HCT116 (cell line): Measurements from ENCODE around the gene SLC38A2.
A peak's percentile ranks its signal among the peaks of the same experiment; 100 is the strongest.

Source experiments
- EZH2 ChIP-seq: fragments of 200-600 bp; sonication (generic); IDR thresholded peaks from 2 replicates; pipeline ENCODE4 v1.6.1; 2017; ENCODE audit warnings: antibody characterized with exemption, mixed run types
- POLR2A ChIP-seq: IDR thresholded peaks from 2 replicates; pipeline ENCODE4 v1.7.0; 2011; ENCODE audit warnings: borderline replicate concordance; ENCODE audit not compliant: insufficient read depth, insufficient read length; ENCODE audit errors: extremely low read depth
- POLR2AphosphoS5 ChIP-seq: IDR thresholded peaks from 2 replicates; pipeline ENCODE4 v1.6.1; 2011; ENCODE audit warnings: mild to moderate bottlenecking, low read depth, low read length, moderate library complexity
- RAD21 ChIP-seq: IDR thresholded peaks from 2 replicates; pipeline ENCODE4 v1.6.1; 2012; ENCODE audit warnings: low read depth, mild to moderate bottlenecking
- SRF ChIP-seq: IDR thresholded peaks from 2 replicates; pipeline ENCODE4 v1.6.1; 2012; ENCODE audit warnings: low read depth
- TCF7L2 ChIP-seq: IDR thresholded peaks from 2 replicates; pipeline ENCODE4 v1.7.0; 2011; ENCODE audit warnings: borderline replicate concordance, inconsistent platforms; ENCODE audit not compliant: insufficient read depth, insufficient read length; ENCODE audit errors: extremely low read depth
- YY1 ChIP-seq: IDR thresholded peaks from 2 replicates; pipeline ENCODE4 v1.6.1; 2011; ENCODE audit warnings: low read length, low read depth, moderate library complexity, mild to moderate bottlenecking; ENCODE audit not compliant: insufficient replicate concordance; ENCODE audit errors: extremely low read depth
- ZFX ChIP-seq: fragments of 450-650 bp; IDR thresholded peaks from 2 replicates; pipeline ENCODE4 v1.6.1; 2017
- ZNF274 ChIP-seq: fragments of 200-500 bp; sonication (Bioruptor generic); IDR thresholded peaks from 2 replicates; pipeline ENCODE4 v1.6.1; 2014; ENCODE audit warnings: mild to moderate bottlenecking, low read depth, low read length, inconsistent platforms
- TF ChIP-seq, protein P1 (sequence below), 3 experiments: fragments of 200-600 bp in 1 of 3; sonication (generic) in 1 of 3; IDR thresholded peaks in 2 of 3; conservative IDR thresholded peaks in 1 of 3; 2 replicates each; pipeline ENCODE4 v1.5.1; 2012 to 2017; ENCODE audit warnings: low read depth in 2 of 3, low read length in 2 of 3, antibody characterized with exemption in 1 of 3, borderline replicate concordance in 1 of 3, control low read depth in 1 of 3, mild to moderate bottlenecking in 1 of 3, mixed read lengths in 1 of 3, mixed run types in 1 of 3, moderate library complexity in 1 of 3; ENCODE audit not compliant: insufficient read depth in 1 of 3
- TF ChIP-seq, protein P2 (sequence below): IDR thresholded peaks from 2 replicates; pipeline ENCODE4 v1.6.1; 2012
- TF ChIP-seq, protein P3 (sequence below): IDR thresholded peaks from 2 replicates; pipeline ENCODE4 v1.6.1; 2011; ENCODE audit warnings: mild to moderate bottlenecking, low read length, moderate library complexity; ENCODE audit not compliant: insufficient replicate concordance; ENCODE audit errors: extremely low read depth
- TF ChIP-seq, protein P4 (sequence below): IDR thresholded peaks from 2 replicates; pipeline ENCODE4 v1.6.1; 2012; ENCODE audit warnings: low read depth

DNA sequence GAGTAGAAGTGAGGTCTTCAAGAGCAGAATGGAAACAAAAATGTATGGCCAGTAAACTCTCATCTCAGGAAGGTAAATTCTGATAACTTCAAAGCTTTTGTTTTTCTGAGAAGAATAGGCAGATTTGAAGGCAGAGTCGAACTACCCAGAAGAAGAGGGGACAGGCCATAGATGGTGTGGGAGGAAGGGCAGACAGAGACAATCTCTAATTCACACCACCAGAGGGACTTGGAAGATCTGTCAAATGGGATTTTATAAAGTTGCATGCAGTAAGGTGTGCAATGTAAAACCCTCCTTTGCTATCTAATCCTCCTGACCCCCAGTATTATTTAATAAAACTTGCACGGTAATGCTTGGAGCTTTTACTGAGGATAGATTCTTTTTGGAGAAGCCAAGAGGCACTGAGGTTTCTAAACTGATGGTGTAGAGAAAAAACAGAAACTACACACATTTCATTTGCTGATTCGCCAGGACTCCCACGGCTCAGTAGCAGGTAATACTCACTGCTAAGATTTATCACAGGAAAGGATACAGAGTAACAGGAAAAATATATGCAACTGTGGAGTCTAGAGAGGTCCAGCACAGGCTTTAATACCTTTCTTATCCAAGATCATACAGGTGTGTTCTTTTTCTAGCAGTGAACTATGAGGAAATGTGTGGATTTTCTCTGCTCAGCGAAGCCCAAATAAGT, 18.3 kb downstream of the SLC38A2 start:
- TF ChIP-seq, protein P1, sequence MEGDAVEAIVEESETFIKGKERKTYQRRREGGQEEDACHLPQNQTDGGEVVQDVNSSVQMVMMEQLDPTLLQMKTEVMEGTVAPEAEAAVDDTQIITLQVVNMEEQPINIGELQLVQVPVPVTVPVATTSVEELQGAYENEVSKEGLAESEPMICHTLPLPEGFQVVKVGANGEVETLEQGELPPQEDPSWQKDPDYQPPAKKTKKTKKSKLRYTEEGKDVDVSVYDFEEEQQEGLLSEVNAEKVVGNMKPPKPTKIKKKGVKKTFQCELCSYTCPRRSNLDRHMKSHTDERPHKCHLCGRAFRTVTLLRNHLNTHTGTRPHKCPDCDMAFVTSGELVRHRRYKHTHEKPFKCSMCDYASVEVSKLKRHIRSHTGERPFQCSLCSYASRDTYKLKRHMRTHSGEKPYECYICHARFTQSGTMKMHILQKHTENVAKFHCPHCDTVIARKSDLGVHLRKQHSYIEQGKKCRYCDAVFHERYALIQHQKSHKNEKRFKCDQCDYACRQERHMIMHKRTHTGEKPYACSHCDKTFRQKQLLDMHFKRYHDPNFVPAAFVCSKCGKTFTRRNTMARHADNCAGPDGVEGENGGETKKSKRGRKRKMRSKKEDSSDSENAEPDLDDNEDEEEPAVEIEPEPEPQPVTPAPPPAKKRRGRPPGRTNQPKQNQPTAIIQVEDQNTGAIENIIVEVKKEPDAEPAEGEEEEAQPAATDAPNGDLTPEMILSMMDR (IDR thresholded peaks at IDR 0.05 in 2 of 3, conservative IDR thresholded peaks at IDR 0.05 in 1 of 3; ENCODE audit: borderline replicate concordance in 1 of 3, insufficient read depth in 1 of 3, low read depth in 2 of 3, low read length in 2 of 3), result peak; percentile 30 to 46 (median 46); a peak in 5 of 6 replicates
- no peak for TF ChIP-seq TCF7L2
- TF ChIP-seq EZH2, result no peak
- TF ChIP-seq POLR2A, result no peak
- TF ChIP-seq YY1, result no peak
- no peak for TF ChIP-seq ZNF274
- no peak for TF ChIP-seq POLR2AphosphoS5
- TF ChIP-seq RAD21, result peak; percentile 58
- TF ChIP-seq, protein P2, sequence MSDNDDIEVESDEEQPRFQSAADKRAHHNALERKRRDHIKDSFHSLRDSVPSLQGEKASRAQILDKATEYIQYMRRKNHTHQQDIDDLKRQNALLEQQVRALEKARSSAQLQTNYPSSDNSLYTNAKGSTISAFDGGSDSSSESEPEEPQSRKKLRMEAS, result no peak
- TF ChIP-seq, protein P3, sequence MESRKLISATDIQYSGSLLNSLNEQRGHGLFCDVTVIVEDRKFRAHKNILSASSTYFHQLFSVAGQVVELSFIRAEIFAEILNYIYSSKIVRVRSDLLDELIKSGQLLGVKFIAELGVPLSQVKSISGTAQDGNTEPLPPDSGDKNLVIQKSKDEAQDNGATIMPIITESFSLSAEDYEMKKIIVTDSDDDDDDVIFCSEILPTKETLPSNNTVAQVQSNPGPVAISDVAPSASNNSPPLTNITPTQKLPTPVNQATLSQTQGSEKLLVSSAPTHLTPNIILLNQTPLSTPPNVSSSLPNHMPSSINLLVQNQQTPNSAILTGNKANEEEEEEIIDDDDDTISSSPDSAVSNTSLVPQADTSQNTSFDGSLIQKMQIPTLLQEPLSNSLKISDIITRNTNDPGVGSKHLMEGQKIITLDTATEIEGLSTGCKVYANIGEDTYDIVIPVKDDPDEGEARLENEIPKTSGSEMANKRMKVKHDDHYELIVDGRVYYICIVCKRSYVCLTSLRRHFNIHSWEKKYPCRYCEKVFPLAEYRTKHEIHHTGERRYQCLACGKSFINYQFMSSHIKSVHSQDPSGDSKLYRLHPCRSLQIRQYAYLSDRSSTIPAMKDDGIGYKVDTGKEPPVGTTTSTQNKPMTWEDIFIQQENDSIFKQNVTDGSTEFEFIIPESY, result no peak
- TF ChIP-seq ZFX, result no peak
- TF ChIP-seq, protein P4, sequence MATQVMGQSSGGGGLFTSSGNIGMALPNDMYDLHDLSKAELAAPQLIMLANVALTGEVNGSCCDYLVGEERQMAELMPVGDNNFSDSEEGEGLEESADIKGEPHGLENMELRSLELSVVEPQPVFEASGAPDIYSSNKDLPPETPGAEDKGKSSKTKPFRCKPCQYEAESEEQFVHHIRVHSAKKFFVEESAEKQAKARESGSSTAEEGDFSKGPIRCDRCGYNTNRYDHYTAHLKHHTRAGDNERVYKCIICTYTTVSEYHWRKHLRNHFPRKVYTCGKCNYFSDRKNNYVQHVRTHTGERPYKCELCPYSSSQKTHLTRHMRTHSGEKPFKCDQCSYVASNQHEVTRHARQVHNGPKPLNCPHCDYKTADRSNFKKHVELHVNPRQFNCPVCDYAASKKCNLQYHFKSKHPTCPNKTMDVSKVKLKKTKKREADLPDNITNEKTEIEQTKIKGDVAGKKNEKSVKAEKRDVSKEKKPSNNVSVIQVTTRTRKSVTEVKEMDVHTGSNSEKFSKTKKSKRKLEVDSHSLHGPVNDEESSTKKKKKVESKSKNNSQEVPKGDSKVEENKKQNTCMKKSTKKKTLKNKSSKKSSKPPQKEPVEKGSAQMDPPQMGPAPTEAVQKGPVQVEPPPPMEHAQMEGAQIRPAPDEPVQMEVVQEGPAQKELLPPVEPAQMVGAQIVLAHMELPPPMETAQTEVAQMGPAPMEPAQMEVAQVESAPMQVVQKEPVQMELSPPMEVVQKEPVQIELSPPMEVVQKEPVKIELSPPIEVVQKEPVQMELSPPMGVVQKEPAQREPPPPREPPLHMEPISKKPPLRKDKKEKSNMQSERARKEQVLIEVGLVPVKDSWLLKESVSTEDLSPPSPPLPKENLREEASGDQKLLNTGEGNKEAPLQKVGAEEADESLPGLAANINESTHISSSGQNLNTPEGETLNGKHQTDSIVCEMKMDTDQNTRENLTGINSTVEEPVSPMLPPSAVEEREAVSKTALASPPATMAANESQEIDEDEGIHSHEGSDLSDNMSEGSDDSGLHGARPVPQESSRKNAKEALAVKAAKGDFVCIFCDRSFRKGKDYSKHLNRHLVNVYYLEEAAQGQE, result no peak
- TF ChIP-seq SRF, result no peak
